Testis (tissue), 2 donors: ENCODE data around the gene WNT6.

ENCODE experiments used
- POLR2A ChIP-seq: fragments of 450-650 bp; IDR thresholded peaks from one replicate; pipeline ENCODE4 v1.6.1; 2017; ENCODE audit warnings: antibody characterized with exemption, mild to moderate bottlenecking, moderate library complexity
- TF ChIP-seq, protein P1 (sequence below), 3 experiments: fragments of 450-650 bp in 2 of 3; fragments of 200-600 bp in 1 of 3; sonication (generic) in 1 of 3; IDR thresholded peaks; one replicate each; pipeline ENCODE4 v1.5.1; 2016 to 2019; ENCODE audit warnings: antibody characterized with exemption in 3 of 3, mild to moderate bottlenecking in 2 of 3, moderate library complexity in 1 of 3

DNA sequence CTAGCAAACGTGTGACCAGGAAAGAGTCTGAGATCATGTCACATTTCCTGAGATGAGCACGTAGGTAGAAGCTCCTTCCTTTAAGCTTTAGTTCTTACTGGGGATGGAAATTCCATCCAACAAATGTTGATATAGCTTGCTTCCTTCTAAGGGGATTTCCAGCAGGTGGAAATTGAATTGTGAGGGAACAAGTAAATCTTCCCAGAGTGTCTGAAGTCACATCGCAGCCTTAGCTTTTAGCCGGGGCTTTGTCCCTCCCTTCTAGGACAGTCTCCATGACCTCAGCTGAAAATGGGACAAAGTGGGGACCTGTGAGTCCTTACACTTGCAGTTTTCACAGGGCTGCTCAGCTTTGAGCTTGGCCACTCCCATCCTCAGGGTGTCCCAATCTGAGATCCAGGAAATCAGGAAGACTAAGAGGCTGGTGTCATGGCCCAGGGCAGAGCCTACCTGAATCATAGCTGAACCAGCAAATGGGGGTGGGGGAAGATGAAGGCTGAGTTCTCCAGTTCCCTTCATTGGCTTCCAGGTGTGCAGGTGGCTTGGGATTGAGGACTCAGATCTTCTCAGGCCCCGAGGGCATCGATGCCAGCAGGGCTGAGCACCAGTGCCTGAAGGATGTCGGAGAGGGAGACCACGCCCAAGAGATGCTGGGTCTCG lies 36.3 kb upstream of the WNT6 start:
- no peak for TF ChIP-seq POLR2A
- TF ChIP-seq, protein P1, sequence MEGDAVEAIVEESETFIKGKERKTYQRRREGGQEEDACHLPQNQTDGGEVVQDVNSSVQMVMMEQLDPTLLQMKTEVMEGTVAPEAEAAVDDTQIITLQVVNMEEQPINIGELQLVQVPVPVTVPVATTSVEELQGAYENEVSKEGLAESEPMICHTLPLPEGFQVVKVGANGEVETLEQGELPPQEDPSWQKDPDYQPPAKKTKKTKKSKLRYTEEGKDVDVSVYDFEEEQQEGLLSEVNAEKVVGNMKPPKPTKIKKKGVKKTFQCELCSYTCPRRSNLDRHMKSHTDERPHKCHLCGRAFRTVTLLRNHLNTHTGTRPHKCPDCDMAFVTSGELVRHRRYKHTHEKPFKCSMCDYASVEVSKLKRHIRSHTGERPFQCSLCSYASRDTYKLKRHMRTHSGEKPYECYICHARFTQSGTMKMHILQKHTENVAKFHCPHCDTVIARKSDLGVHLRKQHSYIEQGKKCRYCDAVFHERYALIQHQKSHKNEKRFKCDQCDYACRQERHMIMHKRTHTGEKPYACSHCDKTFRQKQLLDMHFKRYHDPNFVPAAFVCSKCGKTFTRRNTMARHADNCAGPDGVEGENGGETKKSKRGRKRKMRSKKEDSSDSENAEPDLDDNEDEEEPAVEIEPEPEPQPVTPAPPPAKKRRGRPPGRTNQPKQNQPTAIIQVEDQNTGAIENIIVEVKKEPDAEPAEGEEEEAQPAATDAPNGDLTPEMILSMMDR (IDR thresholded peaks at IDR 0.05) = no peak
